Neural progenitor cell (in vitro differentiated cells): ENCODE results near the gene ABCC3. TPM values are rescaled to one million over a fixed set of nuclear protein-coding genes. Genes with fewer than 3 reads are reported as not detected.

Experiments used
- DNase-seq: peaks from one replicate; pipeline ENCODE4 v3.0.0-alpha.2; 2016; ENCODE audit warnings: low spot score
- H2AFZ ChIP-seq: fragments of 200-600 bp; sonication (generic); replicated peaks from 2 replicates; pipeline ENCODE4 v1.6.1; 2016; ENCODE audit warnings: antibody characterized with exemption
- H3F3A ChIP-seq: fragments of 200-600 bp; sonication (generic); 2 replicates; pipeline ENCODE4 v1.6.1; 2016; ENCODE audit warnings: antibody characterized with exemption, low read depth
- H3K27ac ChIP-seq: fragments of 200-600 bp; sonication (generic); 2 replicates; pipeline ENCODE4 v1.5.1; 2016; ENCODE audit warnings: mild to moderate bottlenecking
- H3K27me3 ChIP-seq: fragments of 200-600 bp; sonication (generic); 2 replicates; pipeline ENCODE4 v1.6.1; 2016; ENCODE audit warnings: mild to moderate bottlenecking, moderate library complexity
- H3K36me3 ChIP-seq: fragments of 200-600 bp; sonication (generic); 2 replicates; pipeline ENCODE4 v1.5.1; 2016
- H3K4me1 ChIP-seq: fragments of 200-600 bp; sonication (generic); 2 replicates; pipeline ENCODE4 v1.6.1; 2016; ENCODE audit warnings: mixed run types
- H3K4me2 ChIP-seq: fragments of 200-600 bp; sonication (generic); 2 replicates; pipeline ENCODE4 v1.6.1; 2016
- H3K4me3 ChIP-seq: fragments of 200-600 bp; sonication (generic); 2 replicates; pipeline ENCODE4 v1.5.1; 2016
- H3K79me2 ChIP-seq: fragments of 200-600 bp; sonication (generic); 2 replicates; pipeline ENCODE4 v1.6.1; 2016; ENCODE audit warnings: low read depth
- H3K9ac ChIP-seq: fragments of 200-600 bp; sonication (generic); 2 replicates; pipeline ENCODE4 v1.6.1; 2016
- H3K9me3 ChIP-seq: fragments of 200-600 bp; sonication (generic); 2 replicates; pipeline ENCODE4 v1.5.1; 2016; ENCODE audit warnings: low read depth
- H4K20me1 ChIP-seq: fragments of 200-600 bp; sonication (generic); 2 replicates; pipeline ENCODE4 v1.6.1; 2016; ENCODE audit warnings: low read depth
- H3K27ac Mint-ChIP-seq: 3 replicates; pipeline ENCODE4 v1.8.0; 2021; ENCODE audit warnings: mixed read lengths
- H3K27me3 Mint-ChIP-seq: 2 replicates; pipeline ENCODE4 v1.8.0; 2022; ENCODE audit warnings: low read depth, mild to moderate bottlenecking, inconsistent platforms, moderate library complexity, mixed read lengths; ENCODE audit not compliant: insufficient read depth
- H3K36me3 Mint-ChIP-seq: 3 replicates; pipeline ENCODE4 v1.8.0; 2021; ENCODE audit warnings: mixed read lengths
- H3K4me1 Mint-ChIP-seq: 3 replicates; pipeline ENCODE4 v1.8.0; 2021; ENCODE audit warnings: mixed read lengths
- H3K4me3 Mint-ChIP-seq: 3 replicates; pipeline ENCODE4 v1.8.0; 2021; ENCODE audit warnings: mild to moderate bottlenecking, moderate library complexity, mixed read lengths
- H3K9me3 Mint-ChIP-seq: 3 replicates; pipeline ENCODE4 v1.8.0; 2020; ENCODE audit warnings: mixed read lengths
- CTCF ChIP-seq: fragments of 200-600 bp; sonication (generic); IDR thresholded peaks from 2 replicates; pipeline ENCODE4 v1.5.1; 2017; ENCODE audit warnings: antibody characterized with exemption, mild to moderate bottlenecking
- EZH2 ChIP-seq: fragments of 200-600 bp; sonication (generic); IDR thresholded peaks from 2 replicates; pipeline ENCODE4 v1.6.1; 2017; ENCODE audit warnings: antibody characterized with exemption, mild to moderate bottlenecking, moderate library complexity
- EZH2phosphoT487 ChIP-seq: fragments of 200-600 bp; sonication (generic); IDR thresholded peaks from 2 replicates; pipeline ENCODE4 v1.6.1; 2017; ENCODE audit warnings: antibody characterized with exemption
- total RNA-seq: library from RNA; depleted of rRNA; stranded (reverse); fragments of >200 nt; gene quantifications from 2 replicates; pipeline ENCODE4 v1.2.3, GENCODE V29; 2015; ENCODE audit warnings: low replicate concordance

The ABCC3 gene
- total RNA-seq, 1 donor from 2014 or later, result not detected

GRCh38 chr17:50672071-50672470 is 37.4 kb downstream of the ABCC3 start:
- no peaks in the 10 kb centered on the region for H3K9me3 ChIP-seq
- H3K27me3 ChIP-seq, result no peaks in the 10 kb centered on the region
- Mint-ChIP-seq H3K36me3 (no peaks in the 10 kb centered on the region), H3K9me3 (no peaks in the 10 kb centered on the region), H3K27ac (no peak overlapping the region), H3K27me3 (peaks cover 10% of the 10 kb centered on the region), H3K4me3 (no peak overlapping the region), H3K4me1 (peaks cover 8% of the 10 kb centered on the region)
- H3K36me3 ChIP-seq, result no peaks in the 10 kb centered on the region
- H3K27ac ChIP-seq, result no peak overlapping the region
- peaks cover 9% of the 10 kb centered on the region for H3K4me1 ChIP-seq
- no peak overlapping the region for H3K4me2 ChIP-seq
- TF ChIP-seq CTCF (no peak), EZH2 (no peak), EZH2phosphoT487 (no peak)
- no peak overlapping the region for H2AFZ ChIP-seq
- DNase-seq, result no peak
- no peak overlapping the region for H3K9ac ChIP-seq
- no peak overlapping the region for H3K4me3 ChIP-seq
- H4K20me1 ChIP-seq, result no peaks in the 10 kb centered on the region
- H3F3A ChIP-seq, result no peaks in the 10 kb centered on the region
- H3K79me2 ChIP-seq, result no peaks in the 10 kb centered on the region

GRCh38 chr17:50672831-50673551 is 38.3 kb downstream of the ABCC3 start:
- Mint-ChIP-seq H3K27me3 (peaks cover 8% of the 10 kb centered on the region), H3K9me3 (no peaks in the 10 kb centered on the region), H3K4me3 (no peak overlapping the region), H3K27ac (no peak overlapping the region), H3K36me3 (no peaks in the 10 kb centered on the region), H3K4me1 (peaks cover 6% of the 10 kb centered on the region)
- Histone ChIP-seq H3K4me2 (no peak overlapping the region), H3K9me3 (no peaks in the 10 kb centered on the region), H3K4me3 (no peak overlapping the region), H2AFZ (no peak overlapping the region), H3K4me1 (peaks cover 8% of the 10 kb centered on the region), H3K79me2 (no peaks in the 10 kb centered on the region), H3F3A (no peaks in the 10 kb centered on the region), H3K9ac (no peak overlapping the region), H3K27ac (no peak overlapping the region), H3K27me3 (no peaks in the 10 kb centered on the region), H3K36me3 (no peaks in the 10 kb centered on the region), H4K20me1 (no peaks in the 10 kb centered on the region)
- DNase-seq, result no peak
- TF ChIP-seq EZH2phosphoT487, result no peak
- TF ChIP-seq CTCF, result no peak
- TF ChIP-seq EZH2, result no peak

- Histone ChIP-seq H3K4me1 (no peaks in the 10 kb centered on the region), H3F3A (no peaks in the 10 kb centered on the region), H3K27me3 (no peaks in the 10 kb centered on the region), H3K27ac (no peak overlapping the region), H2AFZ (no peak overlapping the region), H3K36me3 (no peaks in the 10 kb centered on the region), H3K79me2 (no peaks in the 10 kb centered on the region), H3K4me3 (no peak overlapping the region), H3K9me3 (no peaks in the 10 kb centered on the region), H4K20me1 (no peaks in the 10 kb centered on the region), H3K9ac (no peak overlapping the region), H3K4me2 (no peak overlapping the region)
- no peaks in the 10 kb centered on the region for H3K36me3 Mint-ChIP-seq
- no peak overlapping the region for H3K27ac Mint-ChIP-seq
- no peak for DNase-seq
- H3K27me3 Mint-ChIP-seq, result peaks cover 11% of the 10 kb centered on the region
- TF ChIP-seq EZH2phosphoT487 (no peak), CTCF (no peak)
- H3K4me1 Mint-ChIP-seq, result peaks cover 2% of the 10 kb centered on the region
- H3K9me3 Mint-ChIP-seq, result no peaks in the 10 kb centered on the region
- H3K4me3 Mint-ChIP-seq, result no peak overlapping the region
Observed at GRCh38 chr17:50675190-50675589, 40.5 kb downstream of the ABCC3 start.
